Measurements from ENCODE around the gene POU2AF2. TPM values are rescaled to one million over a fixed set of nuclear protein-coding genes. Genes with fewer than 3 reads are reported as not detected.

Gene POU2AF2
- total and polyA plus RNA-seq, 4 donors: not detected

GRCh38 chr11:111334532-111335502 lies 89.3 kb downstream of the POU2AF2 start:
- 55% methylated on average over 7 of the region's 9 CpGs for WGBS (ENCODE audit: insufficient coverage)
- H3K4me3 ChIP-seq (ENCODE audit: low read depth, low read length): no peak overlapping the region
- H3K27ac ChIP-seq (ENCODE audit: low read depth, low read length): no peak overlapping the region
- H3K36me3 ChIP-seq (ENCODE audit: control insufficient read depth, insufficient read depth, low read length): no peaks in the 10 kb centered on the region
- no peaks in the 10 kb centered on the region for H3K27me3 ChIP-seq (ENCODE audit: control insufficient read depth, insufficient read depth, low read length)
- no peak for DNase-seq (ENCODE audit: low read depth in 4 of 6, low spot score in 6 of 6)
- peaks cover 6% of the 10 kb centered on the region for H3K4me1 ChIP-seq (ENCODE audit: control insufficient read depth, insufficient read depth, low read length)
- H3K9me3 ChIP-seq (ENCODE audit: control insufficient read depth, insufficient read depth, low read length): no peaks in the 10 kb centered on the region

GRCh38 chr11:111335549-111335948 lies 90.0 kb downstream of the POU2AF2 start:
- WGBS (ENCODE audit: insufficient coverage): 80% methylated on average over 4 of the region's 6 CpGs
- Histone ChIP-seq H3K27ac (ENCODE audit: low read depth, low read length) (no peak overlapping the region), H3K4me1 (ENCODE audit: control insufficient read depth, insufficient read depth, low read length) (peaks cover under 1% of the 10 kb centered on the region), H3K27me3 (ENCODE audit: control insufficient read depth, insufficient read depth, low read length) (no peaks in the 10 kb centered on the region), H3K9me3 (ENCODE audit: control insufficient read depth, insufficient read depth, low read length) (no peaks in the 10 kb centered on the region), H3K4me3 (ENCODE audit: low read depth, low read length) (no peak overlapping the region), H3K36me3 (ENCODE audit: control insufficient read depth, insufficient read depth, low read length) (no peaks in the 10 kb centered on the region)
- DNase-seq (ENCODE audit: low read depth in 4 of 6, low spot score in 6 of 6): no peak

Other genes with a start within 250 kb of the POU2AF2 start
- gene POU2AF3, start 52.8 kb downstream of the POU2AF2 start, total RNA-seq: 1 to 10 TPM in 1 of 2 donors, under 1 TPM in 1; 0.20 to 2.5 TPM
- gene POU2AF3, start 52.8 kb downstream of the POU2AF2 start, polyA plus RNA-seq (ENCODE audit: insufficient read length in 2 of 2): 1 to 10 TPM; 2.7 to 3.5 TPM
- 1 to 10 TPM in 1 of 2 donors, under 1 TPM in 1; 0.40 to 4.5 TPM for gene POU2AF1, start 133.6 kb downstream of the POU2AF2 start, total RNA-seq
- gene POU2AF1, start 133.6 kb downstream of the POU2AF2 start, polyA plus RNA-seq (ENCODE audit: insufficient read length in 2 of 2): under 1 TPM; 0.27 to 0.63 TPM